K562 (cell line): ENCODE results near the gene SMIM29. TPM values are rescaled to one million over a fixed set of nuclear protein-coding genes. Genes with fewer than 3 reads are reported as not detected.

Experiments used
- CREB3L1 ChIP-seq: fragments of 450-650 bp; IDR thresholded peaks from 2 replicates; pipeline ENCODE4 v1.6.1; 2014; ENCODE audit warnings: low read depth, mild to moderate bottlenecking, moderate library complexity, borderline replicate concordance
- CTCFL ChIP-seq: IDR thresholded peaks from 2 replicates; pipeline ENCODE4 v1.6.1; 2011; ENCODE audit warnings: borderline replicate concordance, low read depth, mild to moderate bottlenecking, moderate library complexity, low read length; ENCODE audit not compliant: insufficient read depth, poor library complexity, severe bottlenecking
- ELF2 ChIP-seq: fragments of 250-450 bp; sonication (Bioruptor Pico); IDR thresholded peaks from 2 replicates; pipeline ENCODE4 v1.5.0; 2021; ENCODE audit warnings: mild to moderate bottlenecking
- HES1 ChIP-seq: fragments of 450-650 bp; IDR thresholded peaks from 2 replicates; pipeline ENCODE4 v1.6.1; 2016; ENCODE audit warnings: low read depth, mild to moderate bottlenecking, moderate library complexity
- MAZ ChIP-seq, 2 experiments: fragments of 450-650 bp in 1 of 2; sonication (generic) in 1 of 2; formaldehyde crosslinking; IDR thresholded peaks in 1 of 2; conservative IDR thresholded peaks in 1 of 2; 2 replicates each; pipeline versions ENCODE4 v1.4.0 to v1.5.0; 2020; ENCODE audit warnings: mild to moderate bottlenecking in 1 of 2, missing genetic modification reagents in 1 of 2
- MCM7 ChIP-seq, 2 experiments: fragments of 450-650 bp; IDR thresholded peaks; 2 replicates each; pipeline ENCODE4 v1.6.1; 2016 to 2018
- MTA2 ChIP-seq: fragments of 450-650 bp; IDR thresholded peaks from 2 replicates; pipeline ENCODE4 v1.6.1; 2016; ENCODE audit warnings: low read depth
- NR3C1 ChIP-seq: sonication (generic); formaldehyde crosslinking; IDR thresholded peaks from 2 replicates; pipeline ENCODE4 v1.8.1; 2022; ENCODE audit warnings: missing genetic modification reagents
- POLR2AphosphoS5 ChIP-seq: IDR thresholded peaks from 2 replicates; pipeline ENCODE4 v1.6.1; 2011; ENCODE audit warnings: mild to moderate bottlenecking, low read depth, low read length, moderate library complexity; ENCODE audit not compliant: control insufficient read depth, insufficient read depth
- SAFB2 ChIP-seq: fragments of 200-400 bp; formaldehyde crosslinking; IDR thresholded peaks from 2 replicates; pipeline ENCODE4 v1.6.1; 2018; ENCODE audit warnings: borderline replicate concordance, low read length, low read depth, moderate library complexity; ENCODE audit not compliant: severe bottlenecking
- SIN3B ChIP-seq: fragments of 450-650 bp; IDR thresholded peaks from 2 replicates; pipeline ENCODE4 v1.6.1; 2017; ENCODE audit warnings: low read depth, mild to moderate bottlenecking, moderate library complexity
- SRSF1 ChIP-seq: fragments of 200-400 bp; formaldehyde crosslinking; IDR thresholded peaks from 2 replicates; pipeline ENCODE4 v1.6.1; 2017; ENCODE audit warnings: mild to moderate bottlenecking, low read depth, low read length, moderate library complexity
- TSC22D4 ChIP-seq: fragments of 450-650 bp; IDR thresholded peaks from 2 replicates; pipeline ENCODE4 v1.6.1; 2016; ENCODE audit warnings: missing genetic modification characterization, missing biosample characterization, control low read depth
- XRCC4 ChIP-seq: IDR thresholded peaks from one replicate; pipeline ENCODE4 v1.6.1; 2011; ENCODE audit not compliant: insufficient read depth, insufficient read length; ENCODE audit errors: extremely low read depth
- ZNF395 ChIP-seq: fragments of 200-800 bp; sonication (Bioruptor generic); IDR thresholded peaks from 2 replicates; pipeline ENCODE4 v1.6.1; 2017; ENCODE audit warnings: missing genetic modification characterization, missing compliant biosample characterization
- ZNF408 ChIP-seq: fragments of 250-450 bp; sonication (Bioruptor Pico); IDR thresholded peaks from 2 replicates; pipeline ENCODE4 v1.4.0; 2020; ENCODE audit warnings: low read depth, mild to moderate bottlenecking, moderate library complexity
- ZNF518B ChIP-seq: fragments of 250-450 bp; sonication (Bioruptor Pico); IDR thresholded peaks from 2 replicates; pipeline ENCODE4 v1.5.0; 2021; ENCODE audit warnings: mild to moderate bottlenecking, moderate library complexity
- polyA plus RNA-seq, 8 experiments: library from polyadenylated mRNA; depleted of rRNA in 4 of 8; stranded (reverse) in 5 of 8; unstranded in 3 of 8; fragments of >200 nt; fragmentation: Nextera tagmentation in 2 of 8; fragmentation: Illumina TruSeq in 1 of 8; extraction: Ambion mirVana in 2 of 8; extraction: Trizol in 1 of 8; gene quantifications; 2 replicates each; pipeline versions ENCODE4 v1.2.1 to v1.2.3, GENCODE V29; 2011 to 2014; ENCODE audit warnings: inconsistent platforms in 1 of 8, missing spikeins in 1 of 8
- total RNA-seq, 7 experiments: library from RNA; depleted of rRNA in 6 of 7; stranded (reverse); fragments of >200 nt in 6 of 7; fragmentation: Illumina TruSeq in 2 of 7; extraction: Trizol in 2 of 7; gene quantifications; 2 replicates each; pipeline versions ENCODE4 v1.2.1 to v1.2.3, GENCODE V29; 2011 to 2021; ENCODE audit warnings: low replicate concordance in 1 of 7

SMIM29 gene
- total and polyA plus RNA-seq, 9 of the 15 experiments (the other 6 are each of a cell fraction or from before 2014, with no cell fraction given), result 6.5 to 36.7 (median 20.9) TPM

- TF ChIP-seq CTCFL (peak; percentile 98), XRCC4 (no peak), ZNF395 (peak; percentile 91), SAFB2 (no peak), TSC22D4 (tag) (no peak), CREB3L1 (peak; percentile 85), HES1 (no peak), ZNF518B (CRISPR knock-in tag) (no peak), NR3C1 (CRISPR knock-in tag) (peak; percentile 99), ELF2 (CRISPR knock-in tag) (peak; percentile 67; the same call in 1 of the 2 replicates), MAZ (CRISPR knock-in tag; conservative IDR thresholded peaks at IDR 0.05 in 1 of 2, IDR thresholded peaks at IDR 0.05 in 1 of 2) (peak; percentile 94 to 95), SRSF1 (no peak), POLR2AphosphoS5 (no peak; the same call in 1 of the 2 replicates), SIN3B (peak; percentile 54; the same call in 1 of the 2 replicates), ZNF408 (CRISPR knock-in tag) (no peak), MCM7 (IDR thresholded peaks at IDR 0.05) (no peak), MTA2 (no peak)
These were observed 10.9 kb downstream of the SMIM29 start (continued) for GRCh38 chr6:34237722-34238584.
